Stomach (tissue), 9 donors: Measurements from ENCODE around the gene RPTOR. TPM values are rescaled to one million over a fixed set of nuclear protein-coding genes. Genes with fewer than 3 reads are reported as not detected.

ENCODE experiments used
- DNase-seq, 2 donors: peaks; one replicate each; pipeline versions ENCODE4 v3.0.0 to v3.0.0-alpha.2; 2013 to 2019
- H3K27ac ChIP-seq, 5 donors: fragments of 200-600 bp in 4 of 5; sonication (generic) in 4 of 5; one replicate each; pipeline ENCODE4 v1.5.1; 2013 to 2019; ENCODE audit warnings: mild to moderate bottlenecking in 1 of 5, moderate library complexity in 1 of 5
- H3K27me3 ChIP-seq, 3 donors: fragments of 200-600 bp; sonication (generic); one replicate each; pipeline ENCODE4 v1.5.1; 2017 to 2019; ENCODE audit warnings: mixed run types in 1 of 3
- H3K36me3 ChIP-seq, 4 donors: fragments of 200-600 bp; sonication (generic); 1 replicate in 3 of 4; 2 replicates in 1 of 4; pipeline ENCODE4 v1.5.1; 2016 to 2019
- H3K4me1 ChIP-seq, 4 donors: fragments of 200-600 bp; sonication (generic); one replicate each; pipeline ENCODE4 v1.5.1; 2016 to 2019
- H3K4me3 ChIP-seq, 4 donors: fragments of 200-600 bp; sonication (generic) in 3 of 4; one replicate each; pipeline ENCODE4 v1.5.1; 2016 to 2019; ENCODE audit warnings: mild to moderate bottlenecking in 1 of 4
- H3K9me3 ChIP-seq, 4 donors: fragments of 200-600 bp; sonication (generic); one replicate each; pipeline ENCODE4 v1.5.1; 2016 to 2019
- EP300 ChIP-seq: sonication (generic); formaldehyde crosslinking; IDR thresholded peaks from one replicate; pipeline ENCODE4 v1.6.1; 2017; ENCODE audit warnings: antibody characterized with exemption
- POLR2A ChIP-seq, 4 donors: fragments of 450-650 bp; IDR thresholded peaks; one replicate each; pipeline ENCODE4 v1.6.1; 2016; ENCODE audit warnings: antibody characterized with exemption in 4 of 4, control low read depth in 2 of 4, mild to moderate bottlenecking in 1 of 4, moderate library complexity in 1 of 4
- POLR2AphosphoS5 ChIP-seq, 3 donors: sonication (generic); formaldehyde crosslinking; IDR thresholded peaks; one replicate each; pipeline ENCODE4 v1.6.1; 2016; ENCODE audit warnings: antibody characterized with exemption in 3 of 3
- WGBS, 5 donors: extraction: QIAGEN DNeasy Blood & Tissue Kit in 3 of 5; methylation state at CpG; one replicate each; pipeline versions ENCODE4 v1.1.5 to v1.1.7; 2013 to 2018; 5-methylcytosine and 5-hydroxymethylcytosine counted together
- intact Hi-C: fragments of 100-400 bp; cut with DNase I; formaldehyde crosslinking; loops from one replicate; pipeline ENCODE4 v1.15.1; 2023; ENCODE audit warnings: low total_unique reads
- polyA plus RNA-seq, 3 donors: library from polyadenylated mRNA; stranded (reverse); fragments of 200-250 nt; gene quantifications; one replicate each; pipeline ENCODE4 v1.2.3, GENCODE V29; 2013
- total RNA-seq, 5 donors: library from RNA; depleted of rRNA; stranded (reverse); fragments of >200 nt; gene quantifications; one replicate each; pipeline versions ENCODE4 v1.1.0 to v1.2.3, GENCODE V29; 2014 to 2016
- TF ChIP-seq, protein P1 (sequence below), 7 experiments: fragments of 450-650 bp in 4 of 7; fragments of 200-600 bp in 3 of 7; sonication (generic) in 3 of 7; IDR thresholded peaks; one replicate each; pipeline ENCODE4 v1.5.1; 2016 to 2019; ENCODE audit warnings: antibody characterized with exemption in 7 of 7, control low read depth in 2 of 7, mild to moderate bottlenecking in 1 of 7
- donor health status: healthy with polysubstance abuse.
- donor health status: Bipolar disorder and iron deficiency.
- donor health status: healthy.

RPTOR gene
- total and polyA plus RNA-seq, 8 donors = 3.8 to 103 (median 19.3) TPM

DNA sequence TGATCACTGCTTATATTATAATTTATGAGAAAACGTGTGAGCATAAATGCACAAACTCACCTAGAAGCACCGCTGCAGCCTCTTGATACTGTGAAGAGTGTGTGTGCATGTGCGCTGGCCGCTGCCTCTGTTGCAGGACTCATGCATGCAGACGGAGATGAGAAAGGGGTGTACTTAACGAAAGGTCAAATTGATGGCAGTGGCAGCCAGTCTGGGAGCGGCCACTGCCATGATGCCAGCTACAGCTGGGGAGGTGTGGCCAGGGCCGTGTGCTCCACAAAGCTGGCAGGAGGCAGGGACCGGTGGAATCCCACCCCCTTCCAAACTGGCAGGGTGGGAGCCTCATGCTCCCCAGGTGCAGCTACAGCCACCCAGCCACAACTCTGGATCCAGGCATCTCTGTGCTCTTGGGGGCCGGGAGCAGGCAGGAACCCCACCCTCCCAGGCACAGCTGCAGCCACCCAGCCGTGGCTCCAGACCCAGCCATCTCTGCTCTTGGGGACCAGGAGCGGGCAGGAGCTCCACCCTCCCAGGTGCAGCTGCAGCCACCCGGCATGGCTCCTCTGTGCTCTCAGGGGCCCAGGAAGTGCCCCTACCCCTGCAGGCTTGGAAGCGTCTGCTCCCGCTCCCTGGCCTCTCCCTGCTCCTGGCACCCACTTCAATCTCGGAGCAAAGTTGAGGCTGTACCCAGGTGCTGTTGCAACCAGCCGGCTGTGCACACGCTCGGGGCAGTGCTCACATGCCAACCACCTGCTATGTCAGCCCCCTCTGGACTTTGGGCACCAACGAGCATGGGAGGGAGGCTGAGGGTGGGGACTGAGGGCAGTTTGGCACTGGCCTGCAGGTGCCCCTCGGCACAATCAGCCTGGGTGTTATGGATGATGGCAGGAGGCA lies 369.5 kb downstream of the RPTOR start:
- peaks cover 14 to 85% (median 75%) of the 10 kb centered on the region in 4 donors for H3K36me3 ChIP-seq
- H3K4me3 ChIP-seq = no peak overlapping the region
- H3K27me3 ChIP-seq = no peaks in the 10 kb centered on the region
- H3K4me1 ChIP-seq = peaks cover 0 to 12% (median 5%) of the 10 kb centered on the region in 4 donors
- intact Hi-C loops = no loop called here
- no peak overlapping the region for H3K27ac ChIP-seq
- TF ChIP-seq POLR2AphosphoS5 (IDR thresholded peaks at IDR 0.05) (no peak), EP300 (no peak), POLR2A (IDR thresholded peaks at IDR 0.05) (no peak)
- TF ChIP-seq, protein P1, sequence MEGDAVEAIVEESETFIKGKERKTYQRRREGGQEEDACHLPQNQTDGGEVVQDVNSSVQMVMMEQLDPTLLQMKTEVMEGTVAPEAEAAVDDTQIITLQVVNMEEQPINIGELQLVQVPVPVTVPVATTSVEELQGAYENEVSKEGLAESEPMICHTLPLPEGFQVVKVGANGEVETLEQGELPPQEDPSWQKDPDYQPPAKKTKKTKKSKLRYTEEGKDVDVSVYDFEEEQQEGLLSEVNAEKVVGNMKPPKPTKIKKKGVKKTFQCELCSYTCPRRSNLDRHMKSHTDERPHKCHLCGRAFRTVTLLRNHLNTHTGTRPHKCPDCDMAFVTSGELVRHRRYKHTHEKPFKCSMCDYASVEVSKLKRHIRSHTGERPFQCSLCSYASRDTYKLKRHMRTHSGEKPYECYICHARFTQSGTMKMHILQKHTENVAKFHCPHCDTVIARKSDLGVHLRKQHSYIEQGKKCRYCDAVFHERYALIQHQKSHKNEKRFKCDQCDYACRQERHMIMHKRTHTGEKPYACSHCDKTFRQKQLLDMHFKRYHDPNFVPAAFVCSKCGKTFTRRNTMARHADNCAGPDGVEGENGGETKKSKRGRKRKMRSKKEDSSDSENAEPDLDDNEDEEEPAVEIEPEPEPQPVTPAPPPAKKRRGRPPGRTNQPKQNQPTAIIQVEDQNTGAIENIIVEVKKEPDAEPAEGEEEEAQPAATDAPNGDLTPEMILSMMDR (IDR thresholded peaks at IDR 0.05) = no peak
- H3K9me3 ChIP-seq = no peaks in the 10 kb centered on the region
- 77 to 88% (median 87%) methylated on average over 19 to 21 of the region's 21 CpGs for WGBS, 5 donors
- no peak for DNase-seq

DNA sequence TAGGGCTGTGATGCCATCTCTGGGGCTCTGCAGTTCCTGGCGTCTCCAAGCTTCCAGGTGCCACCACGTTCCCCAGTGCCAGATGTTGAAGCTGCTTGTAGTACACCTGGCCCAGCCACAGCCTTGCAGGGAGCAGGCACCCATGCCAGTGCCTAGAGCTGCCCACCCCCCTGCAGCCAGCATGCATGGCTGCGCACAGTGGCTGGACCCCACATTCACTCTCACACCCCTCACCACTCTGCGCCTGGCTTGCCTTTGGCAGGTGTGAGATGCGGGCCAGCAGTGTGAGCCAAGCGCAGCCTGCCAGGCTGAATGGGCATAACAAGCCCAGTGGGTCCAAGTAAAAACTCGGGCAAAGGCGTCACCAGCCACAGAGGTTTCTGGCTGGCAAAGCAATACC lies 371.6 kb downstream of the RPTOR start:
- 81 to 98% (median 84%) methylated on average over 8 of the region's 8 CpGs for WGBS, 5 donors
- no peak for DNase-seq
- Histone ChIP-seq H3K4me3 (no peak overlapping the region), H3K27ac (no peak overlapping the region), H3K9me3 (no peaks in the 10 kb centered on the region), H3K4me1 (peaks cover 0 to 29% (median 16%) of the 10 kb centered on the region in 4 donors), H3K27me3 (no peaks in the 10 kb centered on the region), H3K36me3 (peaks cover 14 to 76% (median 60%) of the 10 kb centered on the region in 4 donors)
- TF ChIP-seq EP300 (no peak), POLR2AphosphoS5 (IDR thresholded peaks at IDR 0.05) (no peak), POLR2A (IDR thresholded peaks at IDR 0.05) (no peak)
- TF ChIP-seq, protein P1 (IDR thresholded peaks at IDR 0.05) = no peak
- intact Hi-C loops = no loop called here

DNA sequence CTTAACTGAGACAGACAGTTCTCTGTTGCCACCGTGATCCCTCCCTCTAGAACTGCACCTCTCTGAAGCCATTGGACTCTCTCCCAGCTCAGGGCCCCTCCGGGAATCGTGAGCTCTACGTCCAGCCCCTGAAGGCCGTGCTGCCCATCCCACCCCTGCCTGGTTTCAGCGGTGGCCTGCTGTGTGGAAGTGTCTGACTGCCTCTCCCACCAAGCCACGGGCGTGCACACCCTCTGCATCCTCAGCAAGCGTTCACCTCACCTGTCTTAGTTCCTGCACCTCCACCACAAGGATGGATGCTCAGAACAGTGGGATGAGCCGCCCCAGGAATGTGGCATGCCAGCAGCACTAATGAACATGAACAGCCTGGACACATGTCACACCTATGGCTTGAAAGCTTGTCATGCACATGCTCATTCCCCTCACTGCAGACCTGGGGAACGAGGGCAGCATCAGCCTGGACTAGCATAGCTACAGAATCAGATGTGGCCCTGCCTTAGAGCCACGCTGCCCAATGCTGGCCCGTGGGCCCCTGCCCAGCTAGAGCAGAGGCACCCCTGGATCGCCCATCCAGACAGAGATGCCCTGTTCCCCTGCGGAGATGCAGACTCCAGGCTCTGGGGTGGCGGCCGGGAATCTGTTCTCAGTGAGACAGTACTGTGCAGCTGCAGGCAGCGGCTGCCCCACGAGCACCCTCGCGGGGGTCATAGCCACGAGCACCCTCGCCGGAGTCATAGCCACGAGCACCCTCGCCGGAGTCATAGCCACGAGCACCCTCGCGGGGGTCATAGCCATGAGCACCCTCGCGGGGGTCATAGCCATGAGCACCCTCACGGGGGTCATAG lies 373.3 kb downstream of the RPTOR start:
- intact Hi-C loops = no loop called here
- no peak overlapping the region for H3K4me3 ChIP-seq
- DNase-seq = no peak
- no peaks in the 10 kb centered on the region for H3K9me3 ChIP-seq
- TF ChIP-seq POLR2AphosphoS5 (IDR thresholded peaks at IDR 0.05) (no peak), POLR2A (IDR thresholded peaks at IDR 0.05) (no peak), EP300 (no peak)
- TF ChIP-seq, protein P1 (IDR thresholded peaks at IDR 0.05) = no peak
- H3K27ac ChIP-seq = no peak overlapping the region
- 89 to 96% (median 93%) methylated on average over 19 to 33 of the region's 33 CpGs for WGBS, 5 donors
- no peaks in the 10 kb centered on the region for H3K27me3 ChIP-seq
- H3K36me3 ChIP-seq = peaks cover 7 to 76% (median 54%) of the 10 kb centered on the region in 4 donors
- peaks cover 0 to 29% (median 16%) of the 10 kb centered on the region in 4 donors for H3K4me1 ChIP-seq

DNA sequence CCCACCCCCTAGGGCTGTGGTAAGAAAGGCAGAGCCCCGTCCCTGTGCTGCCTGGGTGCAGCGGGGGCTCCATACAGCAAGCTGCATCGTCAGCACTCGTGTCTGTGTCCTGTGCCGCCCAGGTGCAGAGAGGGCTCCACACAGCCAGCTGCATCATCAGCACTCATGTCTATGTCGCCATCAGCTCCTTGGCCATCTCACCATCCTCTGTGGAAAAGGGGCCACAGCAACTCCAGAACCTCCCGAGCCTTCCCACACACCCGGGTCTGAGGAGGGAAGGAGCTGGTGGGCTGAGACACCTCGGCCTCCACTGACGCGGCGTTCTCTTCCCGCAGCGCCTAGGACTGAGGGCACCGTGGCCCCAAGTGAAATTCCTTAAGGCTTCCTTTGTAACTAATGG lies 374.1 kb downstream of the RPTOR start:
- Histone ChIP-seq H3K9me3 (no peaks in the 10 kb centered on the region), H3K27me3 (no peaks in the 10 kb centered on the region), H3K27ac (peak overlapping the region in 2 of 5 donors; percentile 57 to 59), H3K4me3 (no peak overlapping the region), H3K36me3 (peaks cover 9 to 77% (median 60%) of the 10 kb centered on the region in 4 donors), H3K4me1 (peaks cover 0 to 29% (median 16%) of the 10 kb centered on the region in 4 donors)
- TF ChIP-seq POLR2A (IDR thresholded peaks at IDR 0.05) (no peak), EP300 (no peak), POLR2AphosphoS5 (IDR thresholded peaks at IDR 0.05) (no peak)
- TF ChIP-seq, protein P1 (IDR thresholded peaks at IDR 0.05) = no peak
- 79 to 96% (median 90%) methylated on average over 15 of the region's 15 CpGs for WGBS, 5 donors
- intact Hi-C loops = no loop called here
- no peak for DNase-seq
